ENCODE data around the gene ADGRE1.

Gene ADGRE1

DNA sequence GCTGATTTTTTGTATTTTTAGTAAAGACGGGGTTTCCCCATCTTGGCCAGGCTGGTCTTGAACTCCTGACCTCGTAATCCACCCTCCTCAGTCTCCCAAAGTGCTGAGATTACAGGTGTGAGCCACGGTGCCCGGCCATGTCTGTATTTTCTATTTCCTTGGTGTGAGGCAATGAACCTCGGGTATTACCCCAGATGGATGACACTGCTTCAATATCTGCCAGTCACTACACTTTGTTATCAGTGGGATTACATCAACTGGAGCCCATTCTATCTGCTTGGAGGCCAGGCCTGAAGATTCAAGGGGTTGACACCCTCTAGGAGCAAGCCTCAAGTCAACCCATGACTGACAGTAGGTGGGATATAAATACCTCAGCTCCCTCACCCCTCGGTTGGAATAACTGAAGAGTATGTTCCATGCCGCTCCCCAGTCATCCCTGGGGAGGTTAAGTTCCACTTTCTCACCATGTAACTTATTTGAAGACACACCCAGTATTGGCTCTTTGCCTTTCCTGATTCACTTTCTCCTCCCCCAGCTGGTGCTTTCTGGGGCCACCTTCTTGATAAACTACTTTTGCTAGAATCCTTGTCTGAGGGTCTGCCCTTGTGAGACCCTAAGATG lies 992 bp upstream of the ADGRE1 start:
- DNase-seq = no peak

DNA sequence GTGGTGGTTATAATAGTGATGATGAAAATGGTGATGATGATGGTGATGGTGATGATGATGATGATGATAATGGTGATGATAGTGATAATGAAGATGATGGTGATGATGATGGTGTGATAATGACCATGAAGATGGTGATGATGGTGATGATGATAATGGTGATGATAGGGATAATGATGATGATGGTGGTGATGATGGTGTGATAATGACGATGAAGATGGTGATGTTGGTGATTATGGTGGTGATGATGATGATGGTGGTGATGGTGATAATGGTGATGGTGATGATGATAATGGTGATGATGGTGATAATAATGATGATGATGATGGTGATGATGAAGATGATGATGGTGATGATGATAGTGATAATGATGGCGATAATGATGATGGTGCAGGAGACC lies 1.6 kb downstream of the ADGRE1 start:
- DNase-seq = no peak

DNA sequence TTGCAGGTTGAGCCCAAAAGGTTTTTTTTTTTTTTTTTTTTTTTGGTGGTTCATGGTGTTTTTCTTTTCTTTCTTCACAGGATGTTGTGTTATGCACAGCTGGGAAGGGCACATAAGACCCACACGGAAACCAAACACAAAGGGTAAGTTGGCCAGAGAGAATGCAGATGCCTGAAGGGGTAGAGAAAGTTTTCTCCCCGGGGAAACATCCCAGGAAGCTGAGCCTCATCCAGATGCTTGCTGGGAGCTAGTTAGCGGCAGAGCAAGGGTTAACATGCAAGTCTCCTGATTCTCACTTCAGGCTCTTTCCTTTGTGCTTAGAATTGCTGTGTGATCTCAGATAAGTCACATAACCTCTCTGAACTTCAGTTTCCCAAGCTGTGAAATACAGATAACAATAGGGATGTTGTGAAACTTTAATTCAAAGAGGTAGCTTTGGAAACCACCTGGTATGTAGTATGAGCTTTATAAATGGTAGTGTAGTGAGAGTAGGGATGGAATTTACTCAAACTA lies 3.1 kb downstream of the ADGRE1 start:
- DNase-seq = no peak

DNA sequence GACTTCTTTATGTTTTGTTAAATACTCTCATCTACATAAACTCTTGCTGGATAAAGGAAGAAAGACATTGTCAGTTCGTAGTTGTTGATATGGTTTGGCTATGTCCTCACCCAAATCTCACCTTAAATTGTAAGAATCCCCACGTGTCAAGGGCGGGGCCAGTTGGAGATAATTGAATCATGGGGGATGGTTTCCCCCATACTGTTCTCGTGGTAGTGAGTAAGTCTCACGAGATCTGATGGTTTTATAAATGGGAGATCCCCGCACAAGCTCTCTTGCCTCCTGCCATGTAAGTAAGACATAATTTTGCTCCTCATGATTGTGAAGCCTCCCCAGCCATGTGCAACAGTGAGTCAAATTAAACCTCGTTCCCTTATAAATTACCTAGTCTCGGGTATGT lies 3.6 kb downstream of the ADGRE1 start:
- no peak for DNase-seq

DNA sequence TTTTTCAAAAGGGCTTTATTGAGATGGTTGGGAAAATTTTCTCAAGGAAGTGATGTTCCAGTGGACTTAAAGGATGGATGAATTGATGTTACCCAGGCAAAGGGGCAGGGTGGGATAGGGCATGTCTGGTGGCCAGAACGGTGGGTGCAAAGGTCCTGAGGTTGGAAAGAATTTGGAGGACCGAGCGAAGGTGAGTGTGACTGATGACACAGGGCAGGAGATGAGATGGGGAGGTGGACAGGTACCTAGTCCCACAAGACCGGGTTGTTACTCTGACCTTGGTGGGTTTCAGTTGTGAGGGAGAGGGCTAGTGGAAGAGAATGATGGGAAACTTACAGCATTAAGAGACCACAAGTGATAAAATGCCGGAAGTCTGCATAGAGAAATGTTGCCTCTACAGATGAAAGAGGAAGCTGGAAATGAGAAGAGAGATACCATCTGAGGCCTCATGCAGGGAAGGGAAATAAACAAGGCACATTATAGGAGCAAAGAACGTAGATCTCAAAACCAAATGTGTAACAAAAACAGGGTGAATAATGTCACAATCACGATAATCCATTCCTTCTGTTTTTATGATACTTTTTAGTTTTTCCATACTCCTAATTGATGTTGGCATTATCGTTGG lies 4.5 kb downstream of the ADGRE1 start:
- no peak for DNase-seq

DNA sequence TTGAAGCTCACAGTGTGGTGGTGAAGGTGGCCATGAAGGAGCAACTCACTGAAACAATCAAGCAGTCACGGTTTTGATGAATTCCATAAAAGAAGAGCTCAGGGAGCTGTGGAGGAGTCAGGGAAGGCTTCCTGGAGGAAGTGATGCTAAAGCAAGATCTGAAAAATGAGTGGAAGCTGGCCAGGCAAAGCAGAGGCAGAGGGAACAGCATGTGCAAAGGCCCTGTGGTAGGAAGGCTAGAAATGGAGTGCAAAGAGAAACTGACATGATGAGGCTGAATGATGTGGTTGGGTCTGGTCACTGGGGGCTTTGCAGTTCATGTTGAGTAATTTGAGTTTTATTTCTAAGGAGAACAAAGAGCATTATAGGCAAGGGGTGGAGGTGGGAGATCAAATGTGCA lies 6.9 kb downstream of the ADGRE1 start:
- no peak for DNase-seq

DNA sequence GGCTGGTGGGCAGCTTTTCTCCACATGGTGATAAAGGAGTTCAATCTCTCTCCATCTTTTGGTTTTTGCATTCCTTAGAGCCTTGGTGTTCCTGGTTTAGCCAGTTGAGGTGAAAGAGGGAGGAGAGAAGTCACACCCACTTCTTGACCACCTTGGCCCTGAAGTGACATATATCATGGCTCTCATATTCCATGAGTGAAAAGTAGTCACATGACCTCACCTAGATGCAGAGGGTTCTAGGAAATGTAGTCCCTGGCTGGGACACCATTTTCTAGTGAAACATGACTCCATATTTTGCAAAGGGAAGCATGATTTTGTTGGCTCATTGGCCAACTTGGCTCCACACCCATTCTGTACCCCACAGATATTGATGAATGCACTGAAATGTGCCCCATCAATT lies 16.1 kb downstream of the ADGRE1 start:
- DNase-seq = no peak

DNA sequence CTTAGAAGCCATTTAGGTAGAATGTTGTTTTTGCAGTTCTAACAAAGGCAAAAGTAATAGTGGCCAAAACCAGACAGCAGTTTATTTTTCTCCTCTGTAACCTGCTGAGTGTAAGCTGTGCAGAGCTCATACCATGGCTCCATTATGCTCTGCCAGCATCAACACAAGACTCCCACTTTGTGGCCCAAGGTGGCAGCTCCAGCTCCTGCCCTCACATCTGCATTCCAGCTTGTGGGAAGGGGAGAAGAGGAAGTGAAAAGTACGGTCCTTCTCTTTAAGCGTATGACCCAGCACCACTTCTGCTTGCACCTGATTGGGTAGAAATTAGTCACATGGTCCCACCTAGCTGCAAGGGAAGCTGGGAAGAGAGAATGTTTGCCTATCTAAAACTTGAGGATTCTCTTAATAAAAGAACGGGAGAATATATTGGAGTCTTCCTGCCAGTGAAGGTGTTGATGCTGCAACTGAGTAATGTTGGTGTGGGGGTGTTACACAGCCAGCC lies 19.2 kb downstream of the ADGRE1 start:
- no peak for DNase-seq

DNA sequence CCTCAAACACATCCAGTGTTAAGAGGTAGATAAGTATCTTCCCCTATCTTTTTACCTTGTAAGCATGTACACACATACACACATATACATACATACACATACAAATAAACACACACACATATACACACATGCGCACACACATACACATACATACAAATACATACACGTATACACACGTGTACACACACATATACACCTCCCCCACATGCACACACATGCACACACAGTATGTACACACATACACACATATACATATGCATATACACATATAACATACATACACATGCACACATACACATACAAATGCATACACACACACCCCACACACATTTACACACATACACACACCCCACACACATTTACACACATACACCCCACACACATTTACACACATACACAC lies 24.1 kb downstream of the ADGRE1 start:
- no peak for DNase-seq

DNA sequence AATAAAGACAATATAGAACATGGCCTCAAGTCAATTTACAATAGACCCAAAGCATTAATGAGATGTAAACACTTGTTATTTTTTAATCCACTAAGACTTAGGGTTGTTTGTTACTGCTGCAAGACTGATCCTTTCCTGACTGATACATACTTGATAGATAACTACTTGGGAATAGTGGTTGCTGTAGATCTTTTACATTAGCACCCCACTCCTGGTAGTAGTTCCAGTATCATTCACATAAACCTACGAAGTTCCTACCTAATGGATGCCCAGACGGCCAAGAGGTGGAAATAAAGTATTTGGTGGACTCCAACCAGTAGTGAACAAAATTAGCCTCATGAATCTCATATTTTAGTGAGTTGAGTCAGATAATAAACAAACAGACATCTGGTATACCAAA lies 26.9 kb downstream of the ADGRE1 start:
- DNase-seq = no peak

DNA sequence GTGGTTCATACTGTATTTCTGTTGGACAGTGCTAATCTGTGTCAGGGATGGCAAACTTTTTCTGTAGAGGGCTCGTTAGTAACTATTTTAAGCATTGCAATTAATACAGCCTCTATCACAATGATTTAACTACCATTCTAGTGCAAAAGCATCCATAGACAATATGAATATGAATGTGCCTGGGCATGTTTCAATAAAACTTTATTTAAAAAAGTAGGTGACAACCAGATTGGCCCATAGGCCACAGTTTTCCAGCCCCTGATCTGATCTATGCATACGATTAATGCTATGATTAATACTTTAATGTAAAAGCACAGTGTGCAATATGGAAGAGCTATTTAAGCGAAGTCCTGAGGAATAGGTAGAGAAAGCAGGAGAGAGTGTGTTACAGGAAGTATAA lies 29.6 kb downstream of the ADGRE1 start:
- DNase-seq = no peak

DNA sequence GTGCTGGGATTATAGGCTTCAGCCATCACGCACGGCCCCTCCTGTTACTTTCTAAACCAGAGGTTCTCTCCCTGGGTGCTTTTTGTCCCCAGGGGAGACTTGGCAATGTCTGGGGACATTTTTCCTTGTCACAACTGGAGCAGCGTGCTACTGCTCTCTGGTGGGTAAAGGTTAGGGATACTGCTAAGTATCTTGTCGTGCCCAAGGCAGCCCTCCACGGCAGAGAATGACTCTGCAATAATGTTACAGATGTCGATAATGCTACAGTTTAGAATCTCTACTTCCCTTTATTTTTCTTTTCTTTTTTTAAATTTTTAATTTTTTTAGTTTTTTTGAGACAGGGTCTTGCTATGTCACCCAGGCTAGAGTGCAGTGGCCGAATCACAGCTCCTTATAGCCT lies 38.0 kb downstream of the ADGRE1 start:
- DNase-seq = no peak

DNA sequence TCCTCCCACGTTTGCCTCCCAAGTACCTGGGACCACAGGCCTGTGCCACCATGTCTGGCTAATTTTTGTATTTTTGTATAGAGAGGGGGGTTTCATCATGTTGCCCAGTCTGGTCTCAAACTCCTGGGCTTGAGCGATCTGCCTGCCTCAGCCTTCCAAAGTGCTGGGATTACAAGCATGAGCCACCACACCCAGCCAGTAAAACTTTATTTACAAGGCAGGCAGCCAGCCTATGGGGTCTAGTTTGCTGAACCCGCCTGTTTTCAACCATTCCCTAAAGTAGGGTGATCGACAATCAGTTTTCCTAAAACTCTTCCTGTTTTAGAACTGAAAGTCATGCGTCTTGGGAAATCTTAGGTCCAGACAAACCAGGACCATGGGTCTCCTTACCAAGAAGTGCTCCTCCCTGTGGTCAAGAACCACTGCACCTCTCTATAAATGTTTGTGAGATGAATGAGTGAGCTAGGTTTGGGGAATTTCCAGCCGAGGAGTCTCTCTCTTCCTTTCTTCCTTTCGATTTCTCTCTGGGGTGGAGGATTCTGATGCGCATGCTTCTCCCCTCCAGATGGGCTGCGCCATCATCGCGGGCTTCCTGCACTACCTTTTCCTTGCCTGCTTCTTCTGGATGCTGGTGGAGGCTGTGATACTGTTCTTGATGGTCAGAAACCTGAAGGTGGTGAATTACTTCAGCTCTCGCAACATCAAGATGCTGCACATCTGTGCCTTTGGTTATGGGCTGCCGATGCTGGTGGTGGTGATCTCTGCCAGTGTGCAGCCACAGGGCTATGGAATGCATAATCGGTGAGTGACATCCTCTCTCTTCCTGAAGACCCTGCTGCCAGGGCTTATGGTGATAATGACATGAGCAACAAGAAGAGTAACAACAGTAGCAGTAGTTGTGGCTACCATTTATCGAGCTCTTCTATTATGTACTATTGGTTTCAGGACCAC lies 38.7 kb downstream of the ADGRE1 start:
- no peak for DNase-seq

DNA sequence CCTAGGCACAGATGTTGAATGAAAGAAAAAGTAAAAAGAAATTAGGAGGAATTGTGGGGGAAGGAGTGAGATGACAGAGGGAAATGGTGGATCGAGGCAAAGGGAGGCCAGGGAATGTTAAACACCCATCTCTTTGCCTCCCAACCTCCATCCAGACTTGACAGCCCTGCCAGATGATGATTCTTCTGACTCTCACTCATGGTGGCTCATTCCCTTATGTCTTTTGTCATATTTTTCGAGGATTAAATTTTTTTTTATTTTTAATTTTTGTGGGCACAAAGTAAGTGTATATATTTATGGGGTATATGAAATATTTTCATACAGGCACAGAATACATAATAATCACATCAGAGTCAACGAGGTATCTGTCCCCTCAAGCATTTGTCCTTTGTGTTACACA lies 42.8 kb downstream of the ADGRE1 start:
- no peak for DNase-seq

DNA sequence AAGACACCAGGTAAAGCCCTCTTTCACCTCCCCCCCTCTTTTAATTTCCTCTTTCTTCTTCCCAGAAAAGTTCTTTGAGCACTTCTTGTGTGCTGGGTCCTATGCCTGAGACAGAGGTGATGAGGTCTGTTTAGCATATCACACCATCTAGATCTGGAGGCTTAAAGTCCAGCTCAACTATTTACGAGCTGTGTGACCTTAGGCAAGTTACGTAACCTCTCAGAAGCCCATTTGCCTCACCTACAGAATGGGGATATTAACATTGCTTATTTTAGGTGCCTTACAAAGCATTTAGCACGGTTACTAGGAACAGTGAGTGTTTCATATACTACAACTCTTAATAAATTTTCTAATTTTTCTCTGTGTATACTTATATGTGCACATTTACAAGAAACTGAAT lies 47.7 kb downstream of the ADGRE1 start:
- no peak for DNase-seq

DNA sequence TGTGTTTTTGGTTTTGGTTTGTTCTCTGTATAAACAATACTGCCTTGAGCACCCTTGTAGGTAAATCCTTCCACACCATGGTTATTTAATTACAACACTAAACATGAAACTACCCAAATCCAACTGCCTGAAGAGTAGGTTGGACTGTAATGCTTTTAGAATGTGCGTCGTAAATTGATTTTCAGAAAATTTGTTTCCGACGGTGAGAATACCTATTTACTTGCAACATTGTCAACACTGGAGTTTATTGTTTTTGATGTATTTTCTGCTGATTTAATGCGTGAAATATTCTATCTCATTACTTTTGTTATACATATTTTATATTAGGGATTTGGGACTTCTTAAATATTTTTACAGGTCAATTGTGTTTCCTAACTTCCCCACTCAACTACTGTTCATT lies 48.2 kb downstream of the ADGRE1 start:
- no peak for DNase-seq

DNA sequence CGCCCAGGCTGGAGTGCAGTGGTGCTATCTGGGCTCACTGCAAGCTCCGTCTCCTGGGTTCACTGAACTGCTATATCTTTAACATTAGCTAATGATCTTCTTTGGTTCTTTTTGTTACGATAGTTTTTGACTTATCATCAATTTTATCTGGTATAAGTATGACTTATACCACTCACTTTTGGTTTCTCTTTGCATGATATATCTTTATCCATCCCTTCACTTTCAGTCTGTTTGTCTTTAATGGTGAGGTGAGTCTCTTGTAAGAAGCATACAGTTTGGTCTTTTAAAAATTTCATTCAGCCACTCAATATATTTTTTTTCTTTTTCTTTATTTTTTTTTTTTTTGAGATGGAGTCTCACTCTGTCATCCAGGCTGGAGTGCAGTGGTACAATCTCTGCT lies 58.4 kb downstream of the ADGRE1 start:
- DNase-seq = no peak

DNA sequence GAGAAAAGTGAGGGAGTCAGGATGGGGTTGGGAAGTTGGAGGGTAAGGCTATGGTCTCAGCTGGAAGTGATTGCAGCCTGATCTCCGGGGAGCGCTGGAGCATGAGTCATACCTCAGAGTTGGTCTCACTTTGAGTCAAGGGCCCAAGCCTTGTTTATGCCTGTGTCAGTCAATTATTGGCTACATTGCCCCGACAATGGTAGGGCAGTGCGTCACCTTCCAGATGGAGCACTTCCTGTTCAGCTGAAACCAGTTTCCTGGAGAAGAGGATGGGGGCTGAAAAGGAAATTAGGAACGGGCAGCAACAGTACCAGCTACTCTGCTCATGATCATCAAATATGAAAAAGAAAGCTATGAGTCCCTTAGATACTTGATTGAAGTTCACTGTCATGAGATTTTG lies 60.4 kb downstream of the ADGRE1 start:
- DNase-seq = no peak

DNA sequence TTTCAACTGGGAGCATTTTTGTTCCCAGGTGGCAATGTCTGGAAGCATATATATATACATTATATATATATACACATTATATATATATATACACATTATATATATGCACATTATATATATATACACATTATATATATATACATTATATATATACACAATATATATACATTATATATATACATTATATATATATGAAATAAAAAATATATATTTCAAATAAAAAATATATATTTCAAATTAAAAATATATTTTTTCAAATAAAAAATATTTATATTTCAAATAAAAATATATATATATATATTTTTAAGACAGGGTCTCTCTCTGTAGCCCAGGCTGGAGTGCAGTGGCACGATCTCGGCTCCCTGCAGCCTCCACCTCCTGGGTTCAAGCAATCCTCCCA lies 61.5 kb downstream of the ADGRE1 start:
- DNase-seq = no peak

DNA sequence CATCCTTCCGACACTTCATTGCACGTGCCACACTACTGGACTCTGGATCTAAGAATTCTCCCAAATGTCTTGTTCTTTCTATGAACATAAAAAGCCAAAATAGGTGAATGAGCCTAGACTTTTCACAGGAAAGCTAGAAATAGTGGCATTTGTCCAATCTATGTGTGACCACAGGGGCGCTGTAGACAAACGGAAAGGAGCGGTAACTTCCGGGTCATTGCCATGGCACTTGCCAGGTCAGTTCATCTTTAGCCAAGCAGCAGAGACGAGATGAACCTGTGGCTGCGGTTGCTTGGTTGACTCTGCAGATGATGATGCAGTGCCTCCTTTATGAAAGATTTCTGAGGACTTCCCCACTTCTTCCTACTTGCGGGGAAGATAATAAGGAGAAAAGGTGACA lies 65.6 kb downstream of the ADGRE1 start:
- DNase-seq = no peak

DNA sequence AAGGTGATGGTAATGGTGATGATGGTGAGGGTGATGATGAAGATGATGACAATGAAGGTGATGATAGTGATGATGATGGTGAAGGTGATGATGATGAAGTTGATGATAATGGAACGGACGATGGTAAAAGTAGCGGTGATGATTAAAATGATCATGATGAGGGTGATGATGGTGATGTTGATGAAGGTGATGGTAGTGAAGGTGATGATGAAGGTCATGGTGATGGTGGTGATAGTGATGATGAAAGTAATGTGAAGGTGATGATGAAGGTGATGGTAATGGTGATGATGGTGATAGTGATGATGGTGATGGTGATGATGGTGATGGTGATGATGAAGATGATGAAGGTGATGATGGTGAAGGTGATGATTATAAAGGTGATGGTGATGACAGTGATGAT lies 67.7 kb downstream of the ADGRE1 start:
- DNase-seq = no peak

DNA sequence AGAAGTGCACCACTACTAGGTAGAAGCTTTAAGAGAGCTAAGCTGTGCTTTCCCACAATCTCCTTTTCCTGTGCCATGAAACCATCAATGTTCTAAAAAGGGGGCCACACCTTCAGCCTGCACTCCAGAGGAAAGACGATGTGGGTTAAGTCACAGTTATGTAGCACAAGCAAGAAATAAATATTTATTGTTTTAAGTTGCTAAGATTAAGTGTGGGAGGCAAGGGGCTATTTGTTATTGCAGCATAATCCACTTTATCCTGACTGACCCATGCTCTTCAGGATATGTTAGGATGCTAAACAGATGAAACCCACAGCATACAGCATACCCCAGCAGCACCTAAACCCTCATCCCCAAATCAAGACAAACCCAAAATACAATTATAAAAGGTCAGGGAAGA lies 69.2 kb downstream of the ADGRE1 start:
- no peak for DNase-seq

DNA sequence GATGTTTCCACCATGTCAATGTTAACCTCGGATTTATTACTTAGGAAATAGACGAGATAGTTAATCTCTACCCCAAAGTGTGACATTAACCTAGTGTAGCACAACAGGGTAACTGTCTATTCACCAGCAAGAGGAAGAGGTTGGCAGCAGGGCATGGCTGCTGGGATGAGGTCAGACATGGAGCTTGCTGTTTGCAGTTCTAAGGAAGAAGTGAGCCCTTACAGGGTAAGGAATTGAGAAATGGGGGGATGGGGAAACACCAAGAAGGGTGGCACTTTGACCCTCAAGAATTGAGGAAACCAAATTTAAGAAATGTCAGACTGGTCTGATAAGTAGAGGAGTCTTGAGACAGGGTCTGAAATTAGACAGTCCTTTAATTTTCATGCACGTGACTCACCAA lies 71.4 kb downstream of the ADGRE1 start:
- DNase-seq = no peak

Data from NCI-H1417 (cell line).